ENCODE measurements around the gene ALK.

ALK gene

DNA sequence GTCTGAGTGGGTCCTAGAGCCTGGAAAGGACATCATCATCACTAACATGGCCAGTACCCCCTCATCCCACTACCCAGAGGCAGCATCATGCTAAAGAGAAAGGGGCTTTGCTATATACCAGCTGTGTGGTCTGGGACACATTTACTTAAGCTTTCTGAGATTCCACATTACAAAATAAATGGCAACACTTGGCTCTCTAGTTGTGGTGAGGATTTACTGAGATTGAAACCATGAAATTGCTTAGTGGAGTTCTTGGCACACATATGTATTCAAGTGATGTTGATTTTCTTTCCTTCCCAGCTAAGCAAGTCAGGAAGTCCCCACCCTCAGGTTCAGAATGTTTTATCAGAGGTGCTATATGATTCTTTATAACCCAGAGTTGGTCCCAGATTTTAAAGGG, 444.2 kb downstream of the ALK start:
- DNase-seq: no peak
- TF ChIP-seq GATA1 (IDR thresholded peaks at IDR 0.05; ENCODE audit: low read depth, low read length): no peak
- TF ChIP-seq POLR2A (IDR thresholded peaks at IDR 0.05; ENCODE audit: low read length): no peak

DNA sequence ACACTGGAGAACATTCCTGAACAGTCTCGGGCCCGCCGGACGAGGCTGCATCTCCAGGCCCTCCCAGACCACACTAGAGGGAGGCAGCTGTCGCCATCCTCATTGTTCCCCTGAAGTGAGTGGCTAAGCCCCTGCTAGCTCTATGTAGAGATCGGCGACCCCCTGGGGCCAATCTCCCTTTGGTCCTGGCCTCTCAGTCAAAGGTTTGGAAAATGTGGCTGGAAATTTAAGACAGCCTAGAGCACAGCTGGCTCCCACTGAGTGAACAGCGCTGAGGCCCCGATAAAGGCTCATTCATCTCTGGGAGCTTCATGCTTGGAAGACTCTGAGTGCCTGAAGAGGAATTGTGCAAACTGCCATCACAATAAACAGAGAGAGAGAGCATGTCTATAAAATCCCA, 445.9 kb downstream of the ALK start:
- no peak for DNase-seq
- TF ChIP-seq GATA1 (IDR thresholded peaks at IDR 0.05; ENCODE audit: low read depth, low read length) (no peak), POLR2A (IDR thresholded peaks at IDR 0.05; ENCODE audit: low read length) (no peak)

DNA sequence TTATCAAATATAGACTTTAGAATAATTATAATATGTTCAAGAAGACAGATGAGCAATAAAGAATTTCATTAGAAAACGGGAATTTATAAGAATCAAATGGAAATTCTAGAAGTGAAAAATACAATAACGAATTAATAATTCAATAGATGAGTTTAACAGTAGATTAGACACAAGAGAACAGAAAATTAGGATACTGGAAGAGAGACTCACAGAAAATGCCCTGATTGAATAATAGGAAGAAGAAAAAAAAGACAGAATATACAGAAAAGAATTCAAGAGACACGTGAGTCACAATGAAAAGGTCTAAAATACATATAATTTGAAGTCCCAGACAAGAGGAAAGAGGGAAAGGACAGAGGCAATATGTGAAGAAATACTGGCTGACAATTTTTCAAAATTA, 451.4 kb downstream of the ALK start:
- TF ChIP-seq GATA1 (IDR thresholded peaks at IDR 0.05; ENCODE audit: low read depth, low read length): no peak
- DNase-seq: no peak

DNA sequence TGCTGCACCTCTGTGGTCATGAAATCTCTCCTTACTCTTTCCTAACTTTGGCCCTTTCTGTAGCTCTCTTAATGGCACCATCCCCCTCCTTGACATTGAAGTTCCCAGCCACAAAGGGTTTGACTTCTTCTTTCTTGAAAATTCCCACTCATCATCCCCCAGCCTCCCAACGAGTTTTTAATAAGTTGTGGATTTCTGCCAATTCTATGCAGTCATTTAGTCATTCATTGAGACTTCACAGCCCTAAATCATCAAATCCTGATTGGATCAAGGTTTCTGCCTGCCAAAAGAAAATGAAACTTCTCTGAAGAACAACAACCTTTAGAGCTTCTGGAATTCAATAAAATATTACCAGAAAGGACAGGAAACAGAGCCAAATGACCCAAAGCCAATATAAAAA, 451.9 kb downstream of the ALK start:
- TF ChIP-seq POLR2A (IDR thresholded peaks at IDR 0.05; ENCODE audit: low read length) (no peak), GATA1 (IDR thresholded peaks at IDR 0.05; ENCODE audit: low read depth, low read length) (no peak)
- DNase-seq: no peak

DNA sequence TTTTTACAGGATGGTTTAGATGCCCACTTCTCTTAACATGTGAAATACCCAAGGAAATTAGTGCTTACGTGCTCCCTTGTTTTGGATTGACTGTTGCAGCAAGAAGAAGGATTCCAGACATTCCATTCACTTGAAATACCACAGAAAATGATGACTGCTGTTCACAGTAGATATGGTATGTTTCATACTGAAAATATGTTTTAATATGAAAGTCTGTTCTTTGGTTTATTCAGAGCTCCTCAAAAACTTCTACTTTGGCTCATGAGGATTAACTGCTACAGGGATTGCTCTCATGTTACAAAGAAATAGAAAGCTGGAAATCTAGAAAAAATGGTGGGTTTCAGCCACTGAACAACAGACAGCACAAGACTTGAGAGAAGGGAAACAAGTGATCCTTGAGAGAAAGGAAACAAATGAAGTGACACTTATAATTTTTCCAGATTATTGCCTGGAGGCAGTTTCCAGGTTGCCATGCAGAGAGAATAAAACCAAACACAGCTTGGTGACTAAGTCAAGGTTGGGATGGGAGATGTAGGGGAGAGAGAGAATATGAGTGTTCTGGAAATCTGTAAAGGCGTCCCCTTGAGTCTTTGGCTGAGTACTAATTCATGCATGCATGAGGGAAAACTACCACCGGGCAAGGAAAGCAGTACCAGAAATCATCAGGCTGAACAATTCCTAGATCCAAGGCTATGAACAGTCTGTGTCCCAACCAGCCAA, 458.0 kb downstream of the ALK start:
- DNase-seq: no peak
- TF ChIP-seq GATA1 (IDR thresholded peaks at IDR 0.05; ENCODE audit: low read depth, low read length): no peak
- no peak for TF ChIP-seq POLR2A (IDR thresholded peaks at IDR 0.05; ENCODE audit: low read length)

DNA sequence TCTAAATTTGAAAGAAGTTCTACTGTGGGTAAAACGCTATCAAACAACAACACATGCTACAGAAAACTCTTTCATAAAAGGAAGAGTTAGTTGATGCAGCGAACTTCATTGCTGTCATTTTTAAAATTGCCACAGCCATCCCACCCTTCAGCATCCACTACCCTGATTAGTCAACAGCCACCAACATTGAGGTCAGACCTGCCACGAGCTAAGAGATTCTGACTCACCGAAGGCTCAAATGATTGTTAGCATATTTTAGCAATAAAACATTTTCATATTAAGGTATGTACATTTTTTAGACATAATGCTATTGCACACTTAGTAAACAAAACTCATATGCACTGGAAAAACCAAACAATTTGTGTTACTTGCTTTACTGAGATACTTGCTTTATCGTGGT, 459.1 kb downstream of the ALK start:
- DNase-seq: no peak
- TF ChIP-seq POLR2A (IDR thresholded peaks at IDR 0.05; ENCODE audit: low read length): no peak
- TF ChIP-seq GATA1 (IDR thresholded peaks at IDR 0.05; ENCODE audit: low read depth, low read length): no peak

DNA sequence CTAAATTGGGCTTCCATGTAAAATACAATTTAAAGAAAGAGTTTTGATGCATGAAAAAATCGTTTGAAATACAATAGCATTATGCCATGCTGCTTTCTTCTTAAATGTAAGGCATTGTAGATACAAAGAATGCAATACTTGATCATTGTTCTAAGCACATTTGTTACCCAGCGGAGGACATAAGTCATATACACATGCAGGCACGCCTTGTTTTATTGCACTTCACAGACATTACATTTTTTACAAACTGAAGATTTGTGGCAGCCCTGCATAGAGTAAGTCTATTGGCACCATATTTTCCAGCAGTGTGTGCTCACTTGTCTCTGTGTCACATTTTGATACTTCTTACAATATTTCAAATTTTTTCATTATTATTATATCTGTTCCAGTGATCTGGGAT, 461.2 kb downstream of the ALK start:
- DNase-seq: no peak
- no peak for TF ChIP-seq POLR2A (IDR thresholded peaks at IDR 0.05; ENCODE audit: low read length)
- no peak for TF ChIP-seq GATA1 (IDR thresholded peaks at IDR 0.05; ENCODE audit: low read depth, low read length)

DNA sequence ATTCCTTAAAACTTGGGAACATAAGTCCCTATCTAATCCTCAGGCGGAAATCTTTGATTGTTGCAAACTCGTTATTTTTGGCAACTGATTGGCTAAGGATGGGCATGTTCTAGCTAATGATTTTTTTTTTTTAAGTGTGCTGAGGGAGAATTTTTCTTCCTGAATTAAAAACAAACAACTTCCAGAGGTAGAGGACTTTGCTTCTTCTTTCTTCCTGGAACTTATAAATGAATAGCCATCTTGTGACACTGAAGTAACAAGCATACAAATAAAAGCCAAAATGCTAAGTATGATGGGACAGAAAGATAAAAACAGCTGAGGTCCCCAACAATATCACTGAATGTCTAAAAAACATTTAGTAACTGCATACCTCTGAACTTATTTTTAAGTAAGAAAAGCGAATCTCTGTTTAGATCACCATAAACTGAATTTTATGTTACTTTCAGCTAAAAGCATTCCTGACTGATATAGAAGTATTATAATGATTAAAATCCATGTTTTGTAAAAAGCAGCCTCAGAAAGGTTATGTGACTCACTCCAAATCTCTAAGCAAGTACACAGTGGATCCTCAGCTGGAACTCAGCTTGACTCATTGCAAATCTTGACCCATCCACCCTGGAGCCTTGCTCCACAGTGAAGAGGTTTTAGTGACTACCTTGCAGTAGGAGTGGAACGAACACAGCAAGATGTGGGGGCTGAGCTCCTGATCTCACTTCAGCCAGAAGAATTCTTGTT, 461.8 kb downstream of the ALK start:
- DNase-seq: no peak

DNA sequence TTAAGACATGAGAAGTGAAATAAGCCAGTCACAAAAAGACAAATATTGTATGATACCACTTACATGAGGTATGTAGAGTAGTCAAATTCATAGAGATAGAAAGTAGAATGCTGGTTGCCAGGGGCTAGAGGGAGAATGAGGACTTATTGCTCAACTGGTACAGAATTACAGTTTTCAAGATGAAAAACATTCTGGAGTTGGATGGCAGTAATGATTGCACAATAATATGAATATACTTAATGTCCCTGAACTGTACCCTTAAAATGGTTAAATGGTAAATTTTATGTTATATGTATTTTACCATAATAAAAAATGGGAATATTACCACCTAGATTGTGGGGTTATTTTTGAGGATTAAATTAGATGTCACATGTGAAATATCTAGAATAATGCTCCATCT, 465.0 kb downstream of the ALK start:
- TF ChIP-seq POLR2A (IDR thresholded peaks at IDR 0.05; ENCODE audit: low read length): no peak
- no peak for TF ChIP-seq GATA1 (IDR thresholded peaks at IDR 0.05; ENCODE audit: low read depth, low read length)
- no peak for DNase-seq

More for the DNA sequence above, 461.8 kb downstream of the ALK start:
- TF ChIP-seq GATA1 (IDR thresholded peaks at IDR 0.05; ENCODE audit: low read depth, low read length) (no peak), POLR2A (IDR thresholded peaks at IDR 0.05; ENCODE audit: low read length) (no peak)

DNA sequence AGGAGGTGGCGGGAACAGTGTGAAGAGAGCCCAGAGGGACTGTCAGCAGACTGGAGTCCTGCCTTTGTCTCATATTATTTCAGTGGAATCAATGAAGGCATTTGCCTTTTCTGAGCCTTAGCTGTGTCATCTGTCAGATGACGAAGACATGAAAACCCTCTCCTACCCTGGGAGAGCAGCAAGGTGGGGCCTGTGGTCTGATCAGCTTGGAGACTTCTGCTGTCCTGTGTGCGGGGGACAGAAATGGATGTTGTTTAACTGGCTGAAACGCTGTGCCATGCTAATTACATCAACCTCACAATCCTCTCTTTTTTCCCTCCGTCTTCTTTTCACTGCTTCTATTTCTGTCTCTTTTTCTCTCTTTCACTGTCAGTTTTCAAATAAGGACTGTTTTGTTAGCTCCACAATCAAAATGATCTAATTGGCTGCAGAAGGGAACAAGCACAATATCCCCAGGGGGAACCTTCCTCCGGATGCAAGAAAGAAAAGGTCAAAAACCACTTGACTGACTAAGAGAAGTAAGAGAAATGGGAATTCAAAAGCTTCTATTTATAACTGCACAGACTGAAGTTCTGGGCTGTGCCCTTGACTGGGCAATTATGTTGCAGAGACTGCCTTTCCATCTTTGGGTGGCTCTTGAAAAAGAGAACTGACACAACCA, 466.1 kb downstream of the ALK start:
- no peak for DNase-seq
- no peak for TF ChIP-seq GATA1 (IDR thresholded peaks at IDR 0.05; ENCODE audit: low read depth, low read length)
- TF ChIP-seq POLR2A (IDR thresholded peaks at IDR 0.05; ENCODE audit: low read length): no peak

DNA sequence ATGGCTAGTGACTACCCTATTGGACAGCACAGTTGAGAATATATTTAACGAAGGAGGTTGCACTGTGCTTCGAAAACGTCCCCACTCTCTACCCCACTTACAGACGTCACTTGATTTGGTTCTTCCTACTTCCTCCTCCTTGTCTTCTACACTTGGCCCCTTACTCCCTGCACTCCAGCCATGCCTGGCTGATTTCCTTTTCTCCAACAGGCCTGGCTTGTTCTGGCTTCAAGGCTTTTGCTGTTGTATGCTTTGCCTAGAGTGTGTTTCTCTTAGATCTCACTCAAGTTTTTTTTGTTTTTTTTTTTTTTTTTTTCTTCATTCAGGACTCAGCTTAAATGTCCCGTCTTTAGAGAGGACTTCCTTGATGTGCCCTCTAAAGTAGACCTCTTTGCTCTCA, 469.4 kb downstream of the ALK start:
- no peak for DNase-seq
- TF ChIP-seq POLR2A (IDR thresholded peaks at IDR 0.05; ENCODE audit: low read length): no peak

DNA sequence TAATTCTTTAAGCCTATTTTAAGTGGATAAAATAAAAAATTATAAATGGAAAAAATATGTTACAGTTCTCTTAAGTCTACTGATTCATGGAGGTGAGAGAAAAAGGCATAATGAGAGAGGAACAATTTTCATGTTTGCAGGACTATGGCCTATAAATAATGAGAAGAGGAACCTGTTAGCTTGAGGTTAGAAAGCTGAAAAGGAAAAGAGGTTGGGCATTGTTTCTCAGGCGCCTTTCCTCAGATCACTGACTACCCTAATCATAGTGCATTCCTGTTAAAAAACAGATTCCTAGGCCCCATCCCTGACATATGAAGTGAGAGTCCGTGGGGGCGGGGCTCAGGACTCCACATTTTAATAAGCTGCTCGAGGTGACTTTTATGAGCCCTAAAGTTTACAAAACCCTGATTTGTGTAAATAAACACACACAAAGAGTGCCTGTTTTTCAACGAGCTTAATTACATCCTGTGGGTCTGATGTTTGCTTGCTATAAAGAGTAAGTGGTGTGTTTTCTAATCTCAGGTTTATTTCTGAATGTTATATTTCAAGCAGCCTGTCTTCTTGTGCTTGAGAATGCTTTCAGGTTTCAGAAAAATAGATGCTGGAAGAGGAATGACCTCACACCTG, 470.7 kb downstream of the ALK start:
- no peak for DNase-seq
- TF ChIP-seq POLR2A (IDR thresholded peaks at IDR 0.05; ENCODE audit: low read length) (no peak), GATA1 (IDR thresholded peaks at IDR 0.05; ENCODE audit: low read depth, low read length) (no peak)

DNA sequence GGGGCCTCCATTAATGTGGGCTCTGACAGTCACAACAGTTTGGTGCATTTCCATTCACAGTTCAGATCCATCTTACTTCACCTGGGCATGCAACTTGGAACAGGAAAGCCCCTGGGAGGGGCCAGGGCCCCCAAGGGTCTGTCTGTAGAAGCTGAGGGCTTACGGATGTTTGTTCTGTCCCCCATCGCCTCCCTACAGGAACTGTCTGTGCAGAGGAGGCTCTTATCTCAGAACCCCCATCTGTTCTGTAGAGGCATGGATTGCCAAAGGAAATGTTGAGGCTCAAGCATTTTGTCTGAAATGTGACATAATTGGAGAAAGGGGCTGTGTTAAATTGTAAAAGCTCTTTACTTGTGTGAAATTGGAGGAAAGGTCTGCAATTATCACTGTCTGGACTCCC, 471.9 kb downstream of the ALK start:
- peak; percentile 9 to 46 for DNase-seq
- no peak for TF ChIP-seq POLR2A (IDR thresholded peaks at IDR 0.05; ENCODE audit: low read length)
- no peak for TF ChIP-seq GATA1 (IDR thresholded peaks at IDR 0.05; ENCODE audit: low read depth, low read length)

DNA sequence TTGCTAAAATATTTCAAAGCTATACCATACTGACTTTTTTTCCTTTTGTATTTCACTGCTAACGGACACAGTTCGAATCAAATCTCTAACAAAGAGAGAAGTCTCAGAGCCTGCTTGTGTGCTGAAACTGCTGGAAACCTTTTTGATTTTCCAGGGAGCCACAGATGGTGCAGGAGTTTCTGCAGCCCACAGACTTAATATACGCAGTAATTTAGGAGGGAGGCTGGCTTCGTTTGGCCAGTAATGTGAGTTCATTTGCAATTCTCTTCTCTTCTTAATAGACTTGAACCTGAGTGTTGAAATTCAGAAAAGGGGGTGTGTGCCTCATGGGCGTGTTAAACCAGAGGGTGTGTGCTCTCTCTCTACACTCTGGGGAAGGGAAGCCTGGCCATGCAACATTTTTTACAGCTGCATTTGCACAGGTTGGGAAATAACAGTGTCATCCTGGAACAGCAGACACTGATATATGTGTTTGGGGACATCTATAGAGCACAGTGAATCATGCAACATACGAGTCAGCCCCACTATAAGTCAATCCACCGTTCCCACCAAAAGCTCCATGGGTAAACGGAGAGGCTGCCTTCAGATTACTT, 473.2 kb downstream of the ALK start:
- no peak for DNase-seq
- TF ChIP-seq GATA1 (IDR thresholded peaks at IDR 0.05; ENCODE audit: low read depth, low read length): no peak
- no peak for TF ChIP-seq POLR2A (IDR thresholded peaks at IDR 0.05; ENCODE audit: low read length)
